Neural cell (in vitro differentiated cells): ENCODE results near the gene PMPCA. TPM values are rescaled to one million over a fixed set of nuclear protein-coding genes. Genes with fewer than 3 reads are reported as not detected.

Experiments
- H2AFZ ChIP-seq: fragments of 200-600, 300-800 bp; sonication (generic), shearing (Covaris generic); 2 replicates; pipeline ENCODE4 v1.6.0; 2014; ENCODE audit warnings: low read depth, mild to moderate bottlenecking, antibody characterized with exemption, low read length, moderate library complexity
- H3F3A ChIP-seq: fragments of 200-600 bp; shearing (Covaris generic); 2 replicates; pipeline ENCODE4 v1.6.1; 2016; ENCODE audit warnings: mild to moderate bottlenecking, moderate library complexity, mixed read lengths, antibody characterized with exemption, low read length; ENCODE audit not compliant: insufficient read depth, poor library complexity, severe bottlenecking
- H3K27ac ChIP-seq: fragments of 200-600, 300-800 bp; sonication (generic), shearing (Covaris generic); 2 replicates; pipeline ENCODE4 v1.5.1; 2014; ENCODE audit warnings: mild to moderate bottlenecking, low read length, moderate library complexity
- H3K27me3 ChIP-seq: fragments of 300-800, 200-600 bp; sonication (generic), shearing (Covaris generic); 2 replicates; pipeline ENCODE4 v1.6.0; 2014; ENCODE audit warnings: mild to moderate bottlenecking, low read depth, low read length, moderate library complexity; ENCODE audit not compliant: insufficient read depth
- H3K36me3 ChIP-seq: fragments of 300-800, 200-600 bp; sonication (generic), shearing (Covaris generic); 2 replicates; pipeline ENCODE4 v1.5.1; 2014; ENCODE audit warnings: mild to moderate bottlenecking, antibody characterized with exemption, low read length, moderate library complexity; ENCODE audit not compliant: insufficient read depth
- H3K4me2 ChIP-seq: fragments of 300-800, 200-600 bp; sonication (generic), shearing (Covaris generic); 2 replicates; pipeline ENCODE4 v1.6.0; 2014; ENCODE audit warnings: mild to moderate bottlenecking, low read length
- H3K4me3 ChIP-seq: fragments of 300-800, 200-600 bp; sonication (generic), shearing (Covaris generic); 2 replicates; pipeline ENCODE4 v1.5.1; 2014; ENCODE audit warnings: mild to moderate bottlenecking, low read length, moderate library complexity
- H3K79me2 ChIP-seq: fragments of 200-600 bp; shearing (Covaris generic); replicated peaks from 2 replicates; pipeline ENCODE4 v1.6.0; 2014; ENCODE audit warnings: mild to moderate bottlenecking, low read length, moderate library complexity; ENCODE audit not compliant: insufficient read depth
- H3K9ac ChIP-seq: fragments of 300-800, 200-600 bp; sonication (generic), shearing (Covaris generic); 2 replicates; pipeline ENCODE4 v1.6.1; 2016; ENCODE audit warnings: mild to moderate bottlenecking, low read length, mixed read lengths
- H3K9me2 ChIP-seq: fragments of 200-600 bp; shearing (Covaris generic); 2 replicates; pipeline ENCODE4 v1.6.1; 2016; ENCODE audit warnings: mild to moderate bottlenecking, low read length, mixed read lengths; ENCODE audit not compliant: insufficient read depth
- H3K9me3 ChIP-seq: fragments of 200-600, 300-800 bp; sonication (generic), shearing (Covaris generic); 2 replicates; pipeline ENCODE4 v1.6.1; 2016; ENCODE audit warnings: mild to moderate bottlenecking, mixed run types, low read length, moderate library complexity, mixed read lengths
- H4K20me1 ChIP-seq: fragments of 200-600 bp; shearing (Covaris generic); 2 replicates; pipeline ENCODE4 v1.6.1; 2016; ENCODE audit warnings: mild to moderate bottlenecking, mixed run types; ENCODE audit not compliant: insufficient read depth
- CTCF ChIP-seq: fragments of 450-650 bp; IDR thresholded peaks from 2 replicates; pipeline ENCODE4 v1.5.1; 2014; ENCODE audit warnings: antibody characterized with exemption, mild to moderate bottlenecking, moderate library complexity; ENCODE audit not compliant: poor library complexity, severe bottlenecking
- EP300 ChIP-seq: fragments of 450-650 bp; conservative IDR thresholded peaks from 2 replicates; pipeline ENCODE4 v1.6.1; 2014; ENCODE audit warnings: antibody characterized with exemption, mild to moderate bottlenecking, moderate library complexity; ENCODE audit not compliant: poor library complexity, severe bottlenecking
- EZH2 ChIP-seq: fragments of 200-600, 300-800 bp; shearing (Covaris generic), sonication (generic); IDR thresholded peaks from 2 replicates; pipeline ENCODE4 v1.6.1; 2014; ENCODE audit warnings: antibody characterized with exemption, low read length, borderline replicate concordance, mild to moderate bottlenecking; ENCODE audit not compliant: insufficient read depth, poor library complexity, severe bottlenecking
- MXI1 ChIP-seq: fragments of 450-650 bp; conservative IDR thresholded peaks from 2 replicates; pipeline ENCODE4 v1.6.1; 2014; ENCODE audit warnings: antibody characterized with exemption, mild to moderate bottlenecking; ENCODE audit not compliant: poor library complexity, severe bottlenecking
- POLR2AphosphoS5 ChIP-seq: IDR thresholded peaks from 2 replicates; pipeline ENCODE4 v1.6.1; 2012
- RAD21 ChIP-seq: fragments of 450-650 bp; conservative IDR thresholded peaks from 2 replicates; pipeline ENCODE4 v1.6.1; 2014; ENCODE audit warnings: antibody characterized with exemption, mild to moderate bottlenecking, moderate library complexity
- REST ChIP-seq: IDR thresholded peaks from 2 replicates; pipeline ENCODE4 v1.6.1; 2012; ENCODE audit warnings: borderline replicate concordance
- SMC3 ChIP-seq: fragments of 450-650 bp; conservative IDR thresholded peaks from 2 replicates; pipeline ENCODE4 v1.6.1; 2014; ENCODE audit warnings: antibody characterized with exemption, mild to moderate bottlenecking, moderate library complexity; ENCODE audit not compliant: poor library complexity
- TAF1 ChIP-seq: IDR thresholded peaks from 2 replicates; pipeline ENCODE4 v1.6.1; 2012; ENCODE audit warnings: low read depth
- polyA plus RNA-seq: library from polyadenylated mRNA; depleted of rRNA; stranded (reverse); fragments of >200 nt; gene quantifications from 2 replicates; pipeline ENCODE4 v1.2.3, GENCODE V29; 2014

PMPCA gene
- polyA plus RNA-seq, 1 donor from 2014 or later: 61.3 TPM

GRCh38 chr9:136370687-136371532 is 39.5 kb upstream of the PMPCA start:
- no peaks in the 10 kb centered on the region for H3K9me3 ChIP-seq
- TF ChIP-seq EP300: no peak
- TF ChIP-seq TAF1: no peak
- no peak for TF ChIP-seq SMC3
- no peaks in the 10 kb centered on the region for H3K9me2 ChIP-seq
- H3K4me3 ChIP-seq: no peak overlapping the region
- H3K27me3 ChIP-seq: no peaks in the 10 kb centered on the region
- H3K79me2 ChIP-seq: no peaks in the 10 kb centered on the region
- no peak overlapping the region for H3K4me2 ChIP-seq
- no peak overlapping the region for H3K27ac ChIP-seq
- H3K36me3 ChIP-seq: no peaks in the 10 kb centered on the region
- no peak overlapping the region for H2AFZ ChIP-seq
- H3F3A ChIP-seq: no peaks in the 10 kb centered on the region
- H4K20me1 ChIP-seq: no peaks in the 10 kb centered on the region
- no peak overlapping the region for H3K9ac ChIP-seq

- Histone ChIP-seq H3K4me2 (no peak overlapping the region), H3K9me2 (no peaks in the 10 kb centered on the region), H3K27me3 (no peaks in the 10 kb centered on the region), H3K9ac (no peak overlapping the region), H3F3A (no peaks in the 10 kb centered on the region), H3K36me3 (no peaks in the 10 kb centered on the region), H3K4me3 (no peak overlapping the region), H3K79me2 (no peaks in the 10 kb centered on the region), H3K27ac (no peak overlapping the region), H3K9me3 (no peaks in the 10 kb centered on the region), H4K20me1 (no peaks in the 10 kb centered on the region), H2AFZ (no peak overlapping the region)
- TF ChIP-seq RAD21 (no peak), REST (no peak), CTCF (no peak), EP300 (no peak), TAF1 (no peak), POLR2AphosphoS5 (no peak), SMC3 (no peak), MXI1 (no peak), EZH2 (no peak)
These were observed 39.0 kb upstream of the PMPCA start for GRCh38 chr9:136371533-136371880.
